H1 (cell line): ENCODE results near the gene GOLGB1. TPM values are rescaled to one million over a fixed set of nuclear protein-coding genes. Genes with fewer than 3 reads are reported as not detected.

ENCODE experiments used
- ASH2L ChIP-seq: fragments of 200-600, 300-600 bp; sonication (generic); IDR thresholded peaks from one replicate; pipeline ENCODE4 v1.7.1; 2017; ENCODE audit warnings: low read length
- CBX5 ChIP-seq: fragments of 300-800, 300-1000 bp; sonication (generic); IDR thresholded peaks from 2 replicates; pipeline ENCODE4 v1.7.1; 2016; ENCODE audit warnings: antibody characterized with exemption, low read length, low read depth
- EGR1 ChIP-seq: IDR thresholded peaks from 2 replicates; pipeline ENCODE4 v1.6.1; 2011; ENCODE audit warnings: low read depth, low read length, borderline replicate concordance
- KDM5A ChIP-seq: fragments of 200-600 bp; IDR thresholded peaks from 2 replicates; pipeline ENCODE4 v1.7.1; 2012; ENCODE audit warnings: mild to moderate bottlenecking, low read length, inconsistent platforms, mixed read lengths
- SIN3A ChIP-seq, 2 experiments: IDR thresholded peaks in 1 of 2; conservative IDR thresholded peaks in 1 of 2; 2 replicates each; pipeline ENCODE4 v1.6.1; 2011 to 2012; ENCODE audit warnings: low read length in 2 of 2, improper control_type of control experiment in 1 of 2, low read depth in 1 of 2, mild to moderate bottlenecking in 1 of 2
- SP2 ChIP-seq: IDR thresholded peaks from 2 replicates; pipeline ENCODE4 v1.6.1; 2012; ENCODE audit warnings: mild to moderate bottlenecking, low read length, inconsistent platforms
- TAF1 ChIP-seq: IDR thresholded peaks from 2 replicates; pipeline ENCODE4 v1.6.1; 2011; ENCODE audit warnings: mild to moderate bottlenecking, low read depth, low read length
- polyA plus RNA-seq, 7 experiments: library from polyadenylated mRNA; depleted of rRNA in 3 of 7; stranded (reverse) in 5 of 7; unstranded in 2 of 7; fragments of >200 nt in 5 of 7; fragments of 200-250 nt in 2 of 7; gene quantifications; 1 replicate in 5 of 7; 2 replicates in 1 of 7; 4 replicates in 1 of 7; pipeline versions ENCODE4 v1.2.1 to v1.2.3, GENCODE V29; 2011 to 2013; ENCODE audit warnings: missing spikeins in 2 of 7, mixed read lengths in 2 of 7
- total RNA-seq: library from RNA; stranded (reverse); fragmentation: NEBNext Ultra II Directional; extraction: Animal tissue kit (Norgen Biotek cat#: 25700); gene quantifications from 2 replicates; pipeline ENCODE4 v1.2.1, GENCODE V29; 2021

GOLGB1 gene
- total and polyA plus RNA-seq, 2 of the 8 experiments (the other 6 are each of a cell fraction or from before 2014, with no cell fraction given): 5.9 to 28.5 TPM

- TF ChIP-seq CBX5 (no peak), EGR1 (no peak), SP2 (no peak), KDM5A (no peak), TAF1 (no peak), ASH2L (no peak), SIN3A (conservative IDR thresholded peaks at IDR 0.05 in 1 of 2, IDR thresholded peaks at IDR 0.05 in 1 of 2; ENCODE audit: low read depth in 1 of 2, low read length in 2 of 2) (no peak)
Measured at GRCh38 chr3:121740896-121741295, 8.6 kb downstream of the GOLGB1 start (continued).
